DMS79 (cell line): ENCODE results near the gene KCNT1.
"Not testable (repeated sequence)": the region's sequence is repeated elsewhere in the genome, so short reads cannot be mapped to it uniquely, and the experiment has no call there.

Experiments
- DNase-seq: peaks from one replicate; lab custom pipeline; 2025; lab: John Stamatoyannopoulos, UW

Gene KCNT1

GRCh38 chr9:135672786-135673185, 29.2 kb upstream of the KCNT1 start:
- DNase-seq = not testable (repeated sequence)

- no peak for DNase-seq
These were observed 28.0 kb upstream of the KCNT1 start for GRCh38 chr9:135673941-135674340.

- no peak for DNase-seq
These were observed 27.0 kb upstream of the KCNT1 start for GRCh38 chr9:135674977-135675376.

GRCh38 chr9:135676891-135677290, 25.1 kb upstream of the KCNT1 start:
- DNase-seq = no peak

GRCh38 chr9:135677641-135678168, 24.3 kb upstream of the KCNT1 start:
- DNase-seq = no peak

- no peak for DNase-seq
These were observed 23.6 kb upstream of the KCNT1 start for GRCh38 chr9:135678236-135679017.

GRCh38 chr9:135680056-135680455, 21.9 kb upstream of the KCNT1 start:
- no peak for DNase-seq

- DNase-seq = no peak
These were observed 20.8 kb upstream of the KCNT1 start for GRCh38 chr9:135681161-135681560.

GRCh38 chr9:135683401-135684034, 18.5 kb upstream of the KCNT1 start:
- DNase-seq = no peak

GRCh38 chr9:135684691-135685090, 17.3 kb upstream of the KCNT1 start:
- no peak for DNase-seq

- no peak for DNase-seq
These were observed 14.8 kb upstream of the KCNT1 start for GRCh38 chr9:135687216-135687615.

GRCh38 chr9:135689011-135689410, 13.0 kb upstream of the KCNT1 start:
- no peak for DNase-seq

GRCh38 chr9:135690836-135691570, 11.0 kb upstream of the KCNT1 start:
- no peak for DNase-seq

GRCh38 chr9:135692410-135692809, 9.6 kb upstream of the KCNT1 start:
- no peak for DNase-seq

GRCh38 chr9:135693265-135693664, 8.7 kb upstream of the KCNT1 start:
- no peak for DNase-seq

GRCh38 chr9:135693771-135694170, 8.2 kb upstream of the KCNT1 start:
- no peak for DNase-seq

GRCh38 chr9:135694414-135694813, 7.6 kb upstream of the KCNT1 start:
- DNase-seq = no peak

GRCh38 chr9:135695036-135695435, 6.9 kb upstream of the KCNT1 start:
- DNase-seq = no peak

- DNase-seq = no peak
These were observed 6.3 kb upstream of the KCNT1 start for GRCh38 chr9:135695642-135696041.

GRCh38 chr9:135696446-135696845, 5.5 kb upstream of the KCNT1 start:
- DNase-seq = no peak

- no peak for DNase-seq
These were observed 4.8 kb upstream of the KCNT1 start for GRCh38 chr9:135697226-135697625.

GRCh38 chr9:135698236-135698635, 3.7 kb upstream of the KCNT1 start:
- no peak for DNase-seq

GRCh38 chr9:135698767-135699166, 3.2 kb upstream of the KCNT1 start:
- DNase-seq = no peak
